Karpas-422 (cell line): ENCODE measurements around the gene PPP1R14C. TPM values are rescaled to one million over a fixed set of nuclear protein-coding genes. Genes with fewer than 3 reads are reported as not detected.

ENCODE experiments used
- DNase-seq: peaks from one replicate; pipeline ENCODE4 v3.0.0-alpha.2; 2015
- H2AFZ ChIP-seq: fragments of 200-600 bp; sonication (generic); 2 replicates; pipeline ENCODE4 v1.6.1; 2014; ENCODE audit warnings: antibody characterized with exemption, low read length, mixed read lengths
- H3K27ac ChIP-seq: fragments of 200-600 bp; sonication (generic); 2 replicates; pipeline ENCODE4 v1.5.1; 2014; ENCODE audit warnings: mild to moderate bottlenecking, low read length, moderate library complexity
- H3K27me3 ChIP-seq: fragments of 200-600 bp; sonication (generic); 2 replicates; pipeline ENCODE4 v1.6.1; 2014; ENCODE audit warnings: low read length, mixed read lengths
- H3K36me3 ChIP-seq: fragments of 200-600 bp; sonication (generic); 2 replicates; pipeline ENCODE4 v1.6.1; 2014; ENCODE audit warnings: low read length, mixed read lengths; ENCODE audit not compliant: insufficient read depth
- H3K4me1 ChIP-seq: fragments of 200-600 bp; sonication (generic); 2 replicates; pipeline ENCODE4 v1.6.1; 2014; ENCODE audit warnings: mild to moderate bottlenecking, low read length, mixed read lengths
- H3K4me2 ChIP-seq: fragments of 200-600 bp; sonication (generic); 2 replicates; pipeline ENCODE4 v1.6.1; 2014; ENCODE audit warnings: low read length, low read depth, mild to moderate bottlenecking; ENCODE audit not compliant: poor library complexity, severe bottlenecking
- H3K4me3 ChIP-seq: fragments of 200-600 bp; sonication (generic); 2 replicates; pipeline ENCODE4 v1.5.1; 2014; ENCODE audit warnings: mild to moderate bottlenecking, antibody characterized with exemption, low read length, mixed read lengths
- H3K79me2 ChIP-seq: fragments of 200-600 bp; sonication (generic); 2 replicates; pipeline ENCODE4 v1.6.1; 2014; ENCODE audit warnings: mild to moderate bottlenecking, low read length, mixed read lengths
- H3K9ac ChIP-seq: fragments of 200-600 bp; sonication (generic); 2 replicates; pipeline ENCODE4 v1.6.0; 2014; ENCODE audit warnings: low read length
- H3K9me2 ChIP-seq: fragments of 200-600 bp; sonication (generic), shearing (Covaris generic); replicated peaks from 2 replicates; pipeline ENCODE4 v1.6.0; 2014; ENCODE audit warnings: mild to moderate bottlenecking, low read length, moderate library complexity; ENCODE audit not compliant: insufficient read depth
- H3K9me3 ChIP-seq: fragments of 300-700, 200-600 bp; sonication (generic); 2 replicates; pipeline ENCODE4 v1.6.1; 2014; ENCODE audit warnings: low read length, mixed read lengths
- H4K20me1 ChIP-seq: fragments of 200-600 bp; sonication (generic); 2 replicates; pipeline ENCODE4 v1.6.1; 2014; ENCODE audit warnings: mild to moderate bottlenecking, antibody characterized with exemption, low read length, low read depth; ENCODE audit not compliant: insufficient read depth
- total RNA-seq: library from RNA; depleted of rRNA; stranded (reverse); fragments of >200 nt; shearing (Covaris generic); gene quantifications from 2 replicates; pipeline ENCODE4 v1.2.3, GENCODE V29; 2014; ENCODE audit warnings: low replicate concordance

The PPP1R14C gene
- total RNA-seq, 1 experiment from 2014 or later = not detected

GRCh38 chr6:150286912-150287311, 144.1 kb downstream of the PPP1R14C start:
- Histone ChIP-seq H4K20me1 (no peaks in the 10 kb centered on the region), H3K9me3 (no peaks in the 10 kb centered on the region), H3K79me2 (no peaks in the 10 kb centered on the region), H3K4me3 (no peak overlapping the region), H3K4me1 (no peaks in the 10 kb centered on the region), H3K27me3 (no peaks in the 10 kb centered on the region), H3K27ac (no peak overlapping the region), H3K9ac (no peak overlapping the region), H3K4me2 (no peak overlapping the region), H3K36me3 (no peaks in the 10 kb centered on the region), H2AFZ (no peak overlapping the region), H3K9me2 (no peaks in the 10 kb centered on the region)
- no peak for DNase-seq

GRCh38 chr6:150288456-150288855, 145.6 kb downstream of the PPP1R14C start:
- Histone ChIP-seq H3K4me1 (no peaks in the 10 kb centered on the region), H3K4me2 (no peak overlapping the region), H3K9me2 (no peaks in the 10 kb centered on the region), H3K79me2 (no peaks in the 10 kb centered on the region), H3K9ac (no peak overlapping the region), H3K27me3 (no peaks in the 10 kb centered on the region), H3K27ac (no peak overlapping the region), H3K9me3 (no peaks in the 10 kb centered on the region), H3K36me3 (no peaks in the 10 kb centered on the region), H3K4me3 (no peak overlapping the region), H2AFZ (no peak overlapping the region), H4K20me1 (no peaks in the 10 kb centered on the region)
- no peak for DNase-seq

- H3K9me2 ChIP-seq = no peaks in the 10 kb centered on the region
- no peaks in the 10 kb centered on the region for H3K36me3 ChIP-seq
- H3K27ac ChIP-seq = no peak overlapping the region
- H3K9ac ChIP-seq = no peak overlapping the region
- H3K4me3 ChIP-seq = no peak overlapping the region
- DNase-seq = no peak
- H4K20me1 ChIP-seq = no peaks in the 10 kb centered on the region
- no peaks in the 10 kb centered on the region for H3K4me1 ChIP-seq
- no peak overlapping the region for H3K4me2 ChIP-seq
- no peaks in the 10 kb centered on the region for H3K27me3 ChIP-seq
- no peaks in the 10 kb centered on the region for H3K9me3 ChIP-seq
- no peaks in the 10 kb centered on the region for H3K79me2 ChIP-seq
- no peak overlapping the region for H2AFZ ChIP-seq
Observed at GRCh38 chr6:150289454-150290071, 146.7 kb downstream of the PPP1R14C start.

GRCh38 chr6:150290429-150290828, 147.6 kb downstream of the PPP1R14C start:
- Histone ChIP-seq H3K4me1 (no peaks in the 10 kb centered on the region), H3K9me2 (no peaks in the 10 kb centered on the region), H3K36me3 (no peaks in the 10 kb centered on the region), H3K27ac (no peak overlapping the region), H4K20me1 (no peaks in the 10 kb centered on the region), H3K79me2 (no peaks in the 10 kb centered on the region), H3K4me3 (no peak overlapping the region), H3K4me2 (no peak overlapping the region), H3K27me3 (no peaks in the 10 kb centered on the region), H3K9ac (no peak overlapping the region), H3K9me3 (no peaks in the 10 kb centered on the region), H2AFZ (no peak overlapping the region)
- DNase-seq = no peak

- Histone ChIP-seq H3K36me3 (no peaks in the 10 kb centered on the region), H3K4me3 (no peak overlapping the region), H3K4me2 (no peak overlapping the region), H4K20me1 (no peaks in the 10 kb centered on the region), H3K9me3 (peaks cover 3% of the 10 kb centered on the region; the same call in 1 of the 2 replicates), H3K27me3 (peaks cover 4% of the 10 kb centered on the region; the same call in 1 of the 2 replicates), H3K27ac (no peak overlapping the region), H3K9me2 (no peaks in the 10 kb centered on the region), H3K9ac (no peak overlapping the region), H2AFZ (no peak overlapping the region), H3K4me1 (no peaks in the 10 kb centered on the region), H3K79me2 (no peaks in the 10 kb centered on the region)
- DNase-seq = no peak
Observed at GRCh38 chr6:150291968-150292710, 149.3 kb downstream of the PPP1R14C start.

- peaks cover 10% of the 10 kb centered on the region for H3K9me3 ChIP-seq
- H4K20me1 ChIP-seq = no peaks in the 10 kb centered on the region
- no peak for DNase-seq
- no peak overlapping the region for H3K4me3 ChIP-seq
- peaks cover 6% of the 10 kb centered on the region; the same call in 1 of the 2 replicates for H3K27me3 ChIP-seq
- H3K9ac ChIP-seq = no peak overlapping the region
- no peaks in the 10 kb centered on the region for H3K4me1 ChIP-seq
- no peak overlapping the region for H3K4me2 ChIP-seq
- H3K9me2 ChIP-seq = no peaks in the 10 kb centered on the region
- H3K27ac ChIP-seq = no peak overlapping the region
- H2AFZ ChIP-seq = no peak overlapping the region
- no peaks in the 10 kb centered on the region; the same call in 1 of the 2 replicates for H3K36me3 ChIP-seq
- H3K79me2 ChIP-seq = no peaks in the 10 kb centered on the region
Observed at GRCh38 chr6:150293019-150293418, 150.2 kb downstream of the PPP1R14C start.

- H3K4me2 ChIP-seq = no peak overlapping the region
- H4K20me1 ChIP-seq = no peaks in the 10 kb centered on the region
Observed at GRCh38 chr6:150293423-150294173, 150.8 kb downstream of the PPP1R14C start.

GRCh38 chr6:150296890-150297289, 154.0 kb downstream of the PPP1R14C start:
- H3K27ac ChIP-seq = no peak overlapping the region
- H3K4me2 ChIP-seq = no peak overlapping the region
- H2AFZ ChIP-seq = no peak overlapping the region
- no peaks in the 10 kb centered on the region for H3K4me1 ChIP-seq
- no peaks in the 10 kb centered on the region for H4K20me1 ChIP-seq
- H3K9me2 ChIP-seq = no peaks in the 10 kb centered on the region
- H3K36me3 ChIP-seq = no peaks in the 10 kb centered on the region; the same call in 1 of the 2 replicates
- no peak overlapping the region for H3K4me3 ChIP-seq
- H3K27me3 ChIP-seq = peaks cover 7% of the 10 kb centered on the region; the same call in 1 of the 2 replicates
- H3K9ac ChIP-seq = no peak overlapping the region
- DNase-seq = no peak
- H3K79me2 ChIP-seq = no peaks in the 10 kb centered on the region
- H3K9me3 ChIP-seq = peaks cover 10% of the 10 kb centered on the region

More at GRCh38 chr6:150293423-150294173, 150.8 kb downstream of the PPP1R14C start:
- no peak for DNase-seq
- Histone ChIP-seq H2AFZ (no peak overlapping the region), H3K36me3 (no peaks in the 10 kb centered on the region; the same call in 1 of the 2 replicates), H3K9ac (no peak overlapping the region), H3K4me3 (no peak overlapping the region), H3K79me2 (no peaks in the 10 kb centered on the region), H3K27me3 (peaks cover 7% of the 10 kb centered on the region; the same call in 1 of the 2 replicates), H3K9me2 (no peaks in the 10 kb centered on the region), H3K27ac (no peak overlapping the region), H3K9me3 (peaks cover 10% of the 10 kb centered on the region), H3K4me1 (no peaks in the 10 kb centered on the region)
